ENCODE data around the gene NEMP2.

- TF ChIP-seq, protein P1, sequence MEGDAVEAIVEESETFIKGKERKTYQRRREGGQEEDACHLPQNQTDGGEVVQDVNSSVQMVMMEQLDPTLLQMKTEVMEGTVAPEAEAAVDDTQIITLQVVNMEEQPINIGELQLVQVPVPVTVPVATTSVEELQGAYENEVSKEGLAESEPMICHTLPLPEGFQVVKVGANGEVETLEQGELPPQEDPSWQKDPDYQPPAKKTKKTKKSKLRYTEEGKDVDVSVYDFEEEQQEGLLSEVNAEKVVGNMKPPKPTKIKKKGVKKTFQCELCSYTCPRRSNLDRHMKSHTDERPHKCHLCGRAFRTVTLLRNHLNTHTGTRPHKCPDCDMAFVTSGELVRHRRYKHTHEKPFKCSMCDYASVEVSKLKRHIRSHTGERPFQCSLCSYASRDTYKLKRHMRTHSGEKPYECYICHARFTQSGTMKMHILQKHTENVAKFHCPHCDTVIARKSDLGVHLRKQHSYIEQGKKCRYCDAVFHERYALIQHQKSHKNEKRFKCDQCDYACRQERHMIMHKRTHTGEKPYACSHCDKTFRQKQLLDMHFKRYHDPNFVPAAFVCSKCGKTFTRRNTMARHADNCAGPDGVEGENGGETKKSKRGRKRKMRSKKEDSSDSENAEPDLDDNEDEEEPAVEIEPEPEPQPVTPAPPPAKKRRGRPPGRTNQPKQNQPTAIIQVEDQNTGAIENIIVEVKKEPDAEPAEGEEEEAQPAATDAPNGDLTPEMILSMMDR (IDR thresholded peaks at IDR 0.05; ENCODE audit: low read depth, low read length, missing input control) = no peak
- no peak for TF ChIP-seq YY1 (IDR thresholded peaks at IDR 0.05)
- no peak for TF ChIP-seq TAF1 (conservative IDR thresholded peaks at IDR 0.05)
- no peak for TF ChIP-seq JUND (IDR thresholded peaks at IDR 0.05)
- no peak for TF ChIP-seq GABPA (IDR thresholded peaks at IDR 0.05 in 1 of 2, conservative IDR thresholded peaks at IDR 0.05 in 1 of 2)
- TF ChIP-seq RXRA (IDR thresholded peaks at IDR 0.05) = no peak
- no peak for TF ChIP-seq MAX (IDR thresholded peaks at IDR 0.05)
- TF ChIP-seq, protein P2, sequence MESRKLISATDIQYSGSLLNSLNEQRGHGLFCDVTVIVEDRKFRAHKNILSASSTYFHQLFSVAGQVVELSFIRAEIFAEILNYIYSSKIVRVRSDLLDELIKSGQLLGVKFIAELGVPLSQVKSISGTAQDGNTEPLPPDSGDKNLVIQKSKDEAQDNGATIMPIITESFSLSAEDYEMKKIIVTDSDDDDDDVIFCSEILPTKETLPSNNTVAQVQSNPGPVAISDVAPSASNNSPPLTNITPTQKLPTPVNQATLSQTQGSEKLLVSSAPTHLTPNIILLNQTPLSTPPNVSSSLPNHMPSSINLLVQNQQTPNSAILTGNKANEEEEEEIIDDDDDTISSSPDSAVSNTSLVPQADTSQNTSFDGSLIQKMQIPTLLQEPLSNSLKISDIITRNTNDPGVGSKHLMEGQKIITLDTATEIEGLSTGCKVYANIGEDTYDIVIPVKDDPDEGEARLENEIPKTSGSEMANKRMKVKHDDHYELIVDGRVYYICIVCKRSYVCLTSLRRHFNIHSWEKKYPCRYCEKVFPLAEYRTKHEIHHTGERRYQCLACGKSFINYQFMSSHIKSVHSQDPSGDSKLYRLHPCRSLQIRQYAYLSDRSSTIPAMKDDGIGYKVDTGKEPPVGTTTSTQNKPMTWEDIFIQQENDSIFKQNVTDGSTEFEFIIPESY (IDR thresholded peaks at IDR 0.05) = no peak
- TF ChIP-seq, protein P3, sequence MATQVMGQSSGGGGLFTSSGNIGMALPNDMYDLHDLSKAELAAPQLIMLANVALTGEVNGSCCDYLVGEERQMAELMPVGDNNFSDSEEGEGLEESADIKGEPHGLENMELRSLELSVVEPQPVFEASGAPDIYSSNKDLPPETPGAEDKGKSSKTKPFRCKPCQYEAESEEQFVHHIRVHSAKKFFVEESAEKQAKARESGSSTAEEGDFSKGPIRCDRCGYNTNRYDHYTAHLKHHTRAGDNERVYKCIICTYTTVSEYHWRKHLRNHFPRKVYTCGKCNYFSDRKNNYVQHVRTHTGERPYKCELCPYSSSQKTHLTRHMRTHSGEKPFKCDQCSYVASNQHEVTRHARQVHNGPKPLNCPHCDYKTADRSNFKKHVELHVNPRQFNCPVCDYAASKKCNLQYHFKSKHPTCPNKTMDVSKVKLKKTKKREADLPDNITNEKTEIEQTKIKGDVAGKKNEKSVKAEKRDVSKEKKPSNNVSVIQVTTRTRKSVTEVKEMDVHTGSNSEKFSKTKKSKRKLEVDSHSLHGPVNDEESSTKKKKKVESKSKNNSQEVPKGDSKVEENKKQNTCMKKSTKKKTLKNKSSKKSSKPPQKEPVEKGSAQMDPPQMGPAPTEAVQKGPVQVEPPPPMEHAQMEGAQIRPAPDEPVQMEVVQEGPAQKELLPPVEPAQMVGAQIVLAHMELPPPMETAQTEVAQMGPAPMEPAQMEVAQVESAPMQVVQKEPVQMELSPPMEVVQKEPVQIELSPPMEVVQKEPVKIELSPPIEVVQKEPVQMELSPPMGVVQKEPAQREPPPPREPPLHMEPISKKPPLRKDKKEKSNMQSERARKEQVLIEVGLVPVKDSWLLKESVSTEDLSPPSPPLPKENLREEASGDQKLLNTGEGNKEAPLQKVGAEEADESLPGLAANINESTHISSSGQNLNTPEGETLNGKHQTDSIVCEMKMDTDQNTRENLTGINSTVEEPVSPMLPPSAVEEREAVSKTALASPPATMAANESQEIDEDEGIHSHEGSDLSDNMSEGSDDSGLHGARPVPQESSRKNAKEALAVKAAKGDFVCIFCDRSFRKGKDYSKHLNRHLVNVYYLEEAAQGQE (IDR thresholded peaks at IDR 0.05) = no peak
- TF ChIP-seq RAD21 (IDR thresholded peaks at IDR 0.05) = no peak
- no peak for TF ChIP-seq HNF4G (IDR thresholded peaks at IDR 0.05)
- TF ChIP-seq, protein P4, sequence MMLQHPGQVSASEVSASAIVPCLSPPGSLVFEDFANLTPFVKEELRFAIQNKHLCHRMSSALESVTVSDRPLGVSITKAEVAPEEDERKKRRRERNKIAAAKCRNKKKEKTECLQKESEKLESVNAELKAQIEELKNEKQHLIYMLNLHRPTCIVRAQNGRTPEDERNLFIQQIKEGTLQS (IDR thresholded peaks at IDR 0.05) = no peak
- TF ChIP-seq SP1 (IDR thresholded peaks at IDR 0.05) = no peak
Measured at GRCh38 chr2:190533175-190533967, 1.2 kb downstream of the NEMP2 start.
